Stimulated activated CD4-positive, alpha-beta T cell treated with anti-CD3 and anti-CD28 coated beads, Interleukin-15, amount 100 ng/mL, for 24 hours (primary cell): ENCODE measurements around the gene LAIR1.
"Not testable (repeated sequence)": the region's sequence is repeated elsewhere in the genome, so short reads cannot be mapped to it uniquely, and the experiment has no call there.

Experiments used
- DNase-seq: peaks from one replicate; pipeline ENCODE4 v3.0.0-alpha.2; 2020

The LAIR1 gene

GRCh38 chr19:54375181-54375938 lies 10.6 kb upstream of the LAIR1 start:
- DNase-seq: peak; percentile 37

DNA sequence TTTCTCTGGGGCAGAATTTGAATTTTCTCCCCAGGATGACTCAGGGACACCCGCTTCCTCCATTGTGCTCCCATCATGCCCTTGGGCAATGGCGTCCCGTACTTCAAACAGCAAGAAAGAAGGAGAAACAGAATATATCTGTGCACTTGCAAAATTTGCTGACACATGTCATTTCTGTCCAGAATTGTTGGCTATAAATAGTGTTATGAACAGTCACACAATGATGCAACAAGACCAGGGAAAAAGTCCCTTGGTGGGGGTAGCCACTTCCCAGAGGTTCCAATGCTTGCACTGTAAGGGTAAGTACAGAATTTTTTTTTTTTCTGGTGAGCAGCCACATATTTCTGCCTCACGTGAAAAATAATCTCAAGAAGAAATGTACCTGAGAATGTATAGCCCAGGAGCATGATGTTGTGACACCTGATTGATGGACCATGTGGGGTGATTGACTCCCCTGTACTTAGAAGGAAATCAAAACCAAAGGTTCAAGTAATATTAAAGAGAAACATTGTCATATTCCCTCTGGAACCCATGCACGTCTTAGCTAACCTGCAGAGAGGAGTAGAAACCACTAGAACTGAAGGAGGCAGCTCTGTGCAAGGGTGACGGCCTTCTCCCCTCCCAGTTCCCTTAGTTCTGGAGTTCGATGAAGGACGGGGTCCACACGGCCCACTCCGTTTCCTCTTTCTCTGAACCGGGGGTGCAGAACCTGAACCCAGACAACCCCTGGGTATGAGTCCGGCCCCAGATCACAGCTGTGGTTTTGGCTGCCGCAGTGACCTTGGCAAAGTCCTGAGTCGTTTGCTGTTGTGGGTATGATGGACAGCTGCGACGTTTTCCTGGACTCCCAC lies 9.3 kb upstream of the LAIR1 start:
- no peak for DNase-seq

DNA sequence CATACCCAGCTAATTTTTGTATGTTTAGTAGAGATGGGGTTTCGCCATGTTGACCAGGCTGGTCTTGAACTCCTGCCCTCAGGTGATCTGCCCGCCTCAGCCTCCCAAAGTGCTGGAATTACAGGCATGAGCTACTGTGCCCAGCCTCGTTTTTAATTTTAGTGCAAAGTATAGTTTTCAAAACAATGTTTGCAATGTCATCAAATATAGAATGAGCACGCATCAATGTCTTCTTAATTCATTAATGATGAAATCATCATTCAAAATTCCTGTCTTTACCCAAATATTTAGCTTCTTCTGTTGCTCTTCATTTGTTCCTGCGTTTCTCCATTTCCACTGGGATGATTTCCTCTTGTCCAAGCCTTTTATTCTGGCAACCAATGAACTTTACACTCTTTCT lies 6.7 kb upstream of the LAIR1 start:
- not testable (repeated sequence) for DNase-seq

- peak; percentile 73 for DNase-seq
Measured at GRCh38 chr19:54370434-54370796, 5.7 kb upstream of the LAIR1 start.

DNA sequence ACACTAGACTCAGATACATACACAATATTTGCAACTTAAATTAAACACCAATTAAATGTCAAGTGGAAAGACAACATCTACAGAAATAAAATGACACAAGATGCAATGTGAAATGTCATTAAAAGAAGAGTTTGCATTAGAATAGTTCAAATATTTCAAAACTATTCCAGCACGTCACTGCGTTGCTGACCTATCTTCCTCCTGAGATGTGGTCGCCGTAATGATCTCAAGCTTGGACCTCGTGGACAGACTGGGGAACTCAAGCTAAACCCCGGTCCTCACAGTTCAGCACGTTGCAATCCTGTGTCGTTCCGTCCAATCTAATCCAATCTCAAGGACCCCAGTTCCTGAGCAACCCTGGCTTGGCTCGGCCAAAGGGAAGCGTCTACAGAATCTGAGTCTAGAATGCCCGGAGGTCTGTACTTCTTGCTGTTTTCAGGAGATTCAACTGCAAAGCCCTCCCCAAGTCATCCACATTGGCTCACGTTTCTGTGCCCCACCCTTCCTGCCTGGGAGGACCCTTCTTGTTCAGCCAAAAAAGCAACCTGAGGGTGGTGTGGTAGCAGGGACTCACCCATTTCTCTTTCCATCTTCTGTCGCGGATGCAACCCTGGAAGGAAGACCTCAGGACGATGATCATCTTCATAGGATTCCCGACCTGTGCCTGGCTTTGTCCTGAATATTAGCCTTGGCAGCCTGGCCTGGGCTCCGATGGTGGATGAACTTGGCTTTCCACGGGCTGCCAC lies 5.1 kb upstream of the LAIR1 start:
- not testable (repeated sequence) for DNase-seq

GRCh38 chr19:54369082-54369687 lies 4.5 kb upstream of the LAIR1 start:
- no peak for DNase-seq

- DNase-seq: no peak
Measured at GRCh38 chr19:54366811-54367210, 2.1 kb upstream of the LAIR1 start.

GRCh38 chr19:54365798-54366197 lies 1.1 kb upstream of the LAIR1 start:
- DNase-seq: not testable (repeated sequence)

DNA sequence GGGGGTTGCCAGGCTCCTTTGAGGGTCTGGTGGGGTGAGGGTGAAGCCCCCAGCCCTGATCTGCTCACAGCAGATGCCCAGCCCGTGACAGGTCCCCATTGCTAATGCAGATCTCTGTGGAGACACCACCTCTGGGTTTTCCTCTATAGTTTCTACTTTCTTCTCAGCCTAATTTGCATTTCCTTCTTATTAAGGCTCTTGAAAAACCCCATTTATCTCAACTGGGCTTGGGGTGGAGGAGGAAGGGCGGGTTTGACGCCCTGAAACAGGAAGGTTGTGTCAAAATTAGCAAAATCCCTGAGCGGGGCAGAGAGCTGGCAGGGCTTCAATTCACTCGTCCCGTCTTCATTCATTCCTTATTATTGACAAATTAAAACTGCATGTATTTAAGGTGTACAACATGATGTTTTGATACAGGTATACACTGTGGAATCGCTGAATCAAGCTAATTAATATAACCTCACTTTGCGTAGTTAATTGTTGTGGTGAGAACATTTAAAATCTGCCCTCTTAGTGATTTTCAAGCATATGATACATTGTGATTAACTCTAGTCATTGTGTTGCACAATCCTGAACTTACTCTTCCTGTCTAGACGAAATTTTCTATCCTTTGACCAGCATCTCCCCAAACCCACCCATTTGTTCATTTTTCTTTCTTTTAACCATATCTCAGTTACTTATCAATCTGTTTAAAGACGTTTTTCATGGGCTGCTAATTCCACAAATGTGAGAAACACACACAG lies 2.9 kb downstream of the LAIR1 start:
- DNase-seq: not testable (repeated sequence)

GRCh38 chr19:54359149-54359820 lies 5.4 kb downstream of the LAIR1 start:
- peak; percentile 77 for DNase-seq

DNA sequence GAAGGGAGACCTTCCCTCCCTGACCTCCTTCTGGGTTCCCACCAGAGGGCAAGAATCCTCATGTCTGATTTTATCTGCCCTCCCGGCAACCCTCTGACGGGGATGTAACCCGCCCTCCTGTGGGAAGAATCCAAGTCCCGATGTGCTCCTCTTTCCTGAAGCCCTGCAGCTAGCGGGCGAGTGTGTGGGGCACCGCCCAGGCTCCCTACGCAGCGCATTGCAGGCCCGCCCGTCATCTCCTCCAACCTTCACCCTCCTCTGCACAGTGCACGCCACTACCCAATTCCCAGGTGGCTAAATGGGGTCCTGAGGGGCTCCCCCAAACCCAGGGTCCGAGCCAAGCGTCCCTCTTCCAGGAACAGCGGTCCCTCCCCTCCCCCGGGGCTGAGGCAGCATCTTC lies 7.3 kb downstream of the LAIR1 start:
- DNase-seq: no peak

- DNase-seq: no peak
Measured at GRCh38 chr19:54356444-54357056, 8.2 kb downstream of the LAIR1 start.

DNA sequence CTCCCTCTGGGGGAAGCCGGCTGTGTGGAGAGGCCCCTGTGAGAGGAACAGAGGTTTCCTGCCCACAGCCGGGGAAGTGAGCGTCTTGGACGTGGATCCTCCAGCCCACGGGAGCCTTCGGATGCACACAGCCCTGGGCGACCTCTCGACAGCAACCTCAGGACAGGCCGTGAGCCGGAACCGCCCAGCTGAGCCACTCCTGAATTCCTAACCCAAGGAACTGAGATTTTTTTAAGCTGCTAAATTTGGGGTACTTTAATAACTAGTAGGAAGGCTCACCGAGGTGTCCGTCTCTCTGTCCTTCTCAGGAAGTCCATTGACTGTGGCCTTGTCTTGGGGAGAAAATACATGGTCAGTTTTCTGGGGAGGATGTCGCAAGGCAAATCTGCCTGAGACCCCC lies 9.1 kb downstream of the LAIR1 start:
- DNase-seq: no peak

- no peak for DNase-seq
Measured at GRCh38 chr19:54354761-54355160, 10.0 kb downstream of the LAIR1 start.

DNA sequence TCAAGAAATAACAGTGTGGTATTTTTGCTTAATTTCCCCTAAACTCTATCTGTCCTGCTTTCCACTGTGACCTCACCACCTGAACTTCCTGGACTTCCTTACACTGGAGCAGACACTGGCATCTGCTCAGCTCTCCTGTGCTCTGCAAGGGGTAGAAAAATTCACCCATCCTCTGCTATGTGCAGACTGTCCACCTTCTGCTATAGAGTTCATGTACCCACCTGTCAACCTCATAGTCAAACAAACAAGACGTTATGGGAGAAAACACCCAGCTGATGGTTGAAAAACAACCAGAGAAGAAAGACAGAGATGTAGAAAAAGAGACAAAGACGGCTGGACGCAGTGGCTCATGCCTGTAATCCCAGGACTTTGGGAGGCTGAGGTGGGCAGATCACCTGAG lies 12.2 kb downstream of the LAIR1 start:
- DNase-seq: no peak

DNA sequence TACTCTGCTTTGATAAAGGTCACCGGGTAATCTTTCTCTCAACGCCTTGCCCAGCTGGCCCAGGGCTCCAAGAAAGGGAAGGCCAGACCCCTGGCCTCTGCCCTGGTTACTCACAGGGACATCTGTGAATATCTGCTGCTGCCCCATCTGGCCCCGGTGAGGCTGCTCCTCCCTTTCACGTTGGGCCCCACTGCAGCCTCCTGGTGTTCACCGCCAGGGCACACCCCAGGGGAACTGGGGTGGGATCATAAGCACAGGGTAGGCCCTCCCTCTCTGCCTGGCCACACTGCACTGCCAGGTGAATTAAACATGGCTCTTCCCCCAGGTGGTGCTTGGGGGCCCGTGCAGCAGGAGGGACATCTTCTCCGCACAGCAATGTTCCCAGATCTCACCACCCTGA lies 12.7 kb downstream of the LAIR1 start:
- DNase-seq: no peak

DNA sequence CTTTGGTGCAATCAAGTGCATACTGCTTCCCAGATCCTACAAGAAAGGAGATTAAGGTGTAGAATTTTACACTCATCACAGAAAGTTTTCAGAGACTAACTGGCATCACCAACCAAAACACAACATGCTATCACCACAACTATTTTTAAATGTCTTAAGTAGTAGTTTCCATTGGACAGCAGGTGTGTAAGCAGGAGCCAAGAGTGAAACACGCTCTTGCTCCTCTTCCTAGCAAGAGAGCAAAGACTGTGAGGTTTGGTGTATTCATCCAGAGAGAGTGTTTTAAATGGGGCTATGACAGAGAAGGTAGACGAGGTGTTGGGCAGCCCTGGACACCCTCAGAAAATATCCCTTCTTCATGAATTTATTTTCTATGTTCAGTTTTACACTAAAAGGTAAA lies 13.3 kb downstream of the LAIR1 start:
- no peak for DNase-seq

DNA sequence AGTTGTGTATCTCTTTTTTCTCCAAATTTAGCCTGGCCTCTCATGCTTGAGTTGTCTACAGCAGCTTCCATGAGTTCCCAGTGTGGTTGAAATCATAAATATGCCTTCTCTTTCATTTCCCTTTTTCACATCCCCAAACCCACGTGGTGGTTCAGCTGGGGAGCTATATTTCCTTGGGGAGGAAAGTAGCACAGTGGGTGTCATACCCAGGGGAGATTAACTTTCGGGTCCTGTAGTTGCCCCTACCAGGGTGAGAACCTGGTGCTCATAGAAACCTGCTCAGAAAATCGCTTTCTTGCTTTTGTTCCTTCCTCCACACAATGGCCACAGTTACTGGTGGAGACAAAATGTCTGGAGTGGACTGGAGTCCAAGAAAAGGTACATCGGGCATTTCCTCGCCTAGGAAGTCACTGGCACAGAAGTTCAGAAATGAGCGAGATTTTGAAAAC lies 18.8 kb downstream of the LAIR1 start:
- DNase-seq: no peak

DNA sequence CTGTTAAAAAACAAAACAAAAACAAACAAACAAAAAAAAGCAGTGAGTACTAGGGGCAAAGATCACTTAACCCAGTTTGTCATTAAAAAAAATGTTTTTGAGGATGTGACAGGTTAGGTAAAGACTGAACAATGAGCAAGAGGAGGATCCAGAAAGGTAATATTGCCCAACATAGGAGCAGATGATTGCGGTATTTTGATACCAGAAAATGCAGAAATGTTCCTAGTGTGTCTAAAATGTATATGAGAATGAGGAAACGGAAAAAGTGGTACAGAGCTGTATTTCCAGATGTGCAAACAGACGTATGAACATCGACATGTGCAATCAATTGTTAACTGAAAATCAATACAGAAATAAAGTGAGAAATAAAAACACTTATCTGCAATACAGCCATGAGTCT lies 20.9 kb downstream of the LAIR1 start:
- DNase-seq: no peak

GRCh38 chr19:54341295-54341694 lies 23.4 kb downstream of the LAIR1 start:
- DNase-seq: no peak

GRCh38 chr19:54339646-54340358 lies 24.9 kb downstream of the LAIR1 start:
- no peak for DNase-seq
